ENCODE results near the gene ZNF567.
A peak's percentile ranks its signal among the peaks of the same experiment; 100 is the strongest.
"Not testable (repeated sequence)": the region's sequence is repeated elsewhere in the genome, so short reads cannot be mapped to it uniquely, and the experiment has no call there.

ZNF567 gene

GRCh38 chr19:36687214-36688056 is at the start of gene ZNF567:
Gene ZNF567 (plus strand): TSS chr19:36687612. CDS start chr19:36694868, 7,256 bp downstream.
- DNase-seq, result peak; percentile 97

DNA sequence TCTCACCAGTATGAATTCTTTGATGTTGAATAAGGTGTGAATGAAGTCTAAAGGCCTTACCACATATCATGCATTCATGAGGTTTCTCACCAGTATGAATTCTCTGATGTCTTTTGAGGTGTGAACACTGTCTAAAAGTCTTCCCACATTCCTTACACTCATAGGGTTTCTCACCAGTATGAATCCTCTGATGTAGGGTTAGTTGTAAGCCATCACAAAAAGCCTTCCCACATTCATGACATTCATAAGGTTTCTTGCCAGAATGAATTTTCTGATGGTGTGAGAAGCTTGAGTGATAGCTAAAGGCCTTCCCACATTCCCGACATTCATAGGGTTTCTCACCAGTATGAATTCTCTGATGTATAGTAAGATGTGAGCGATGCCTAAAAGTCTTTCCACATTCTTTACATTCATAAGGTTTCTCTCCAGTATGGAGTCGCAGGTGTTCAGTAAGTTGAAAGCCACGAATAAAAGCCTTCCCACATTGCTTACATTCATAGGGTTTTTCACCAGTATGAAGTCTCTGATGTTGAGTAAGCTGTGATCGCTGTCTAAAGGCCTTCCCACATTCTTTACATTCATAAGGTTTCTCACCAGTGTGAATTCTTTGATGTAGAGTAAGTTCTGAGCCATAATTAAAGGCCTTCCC is 48.4 kb upstream of the ZNF567 start:
- no peak for DNase-seq

DNA sequence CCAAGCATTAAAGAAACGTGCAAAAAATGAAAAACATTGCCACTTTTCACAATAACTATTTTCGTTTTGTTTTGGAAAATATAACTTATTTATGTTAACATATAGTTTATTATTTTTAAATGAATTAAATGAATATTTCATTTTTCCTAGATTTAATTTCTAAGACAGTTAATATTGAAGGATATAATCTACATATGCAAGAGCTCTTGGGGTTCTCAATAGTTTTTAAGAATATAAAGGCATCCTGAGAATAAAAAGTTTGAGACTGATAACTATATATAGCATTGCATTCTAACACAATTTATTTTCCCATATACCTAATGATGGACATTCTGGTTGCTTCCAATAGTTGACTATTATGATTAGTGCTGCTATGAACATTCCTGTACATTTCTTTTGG is 40.7 kb upstream of the ZNF567 start:
- no peak for DNase-seq

DNA sequence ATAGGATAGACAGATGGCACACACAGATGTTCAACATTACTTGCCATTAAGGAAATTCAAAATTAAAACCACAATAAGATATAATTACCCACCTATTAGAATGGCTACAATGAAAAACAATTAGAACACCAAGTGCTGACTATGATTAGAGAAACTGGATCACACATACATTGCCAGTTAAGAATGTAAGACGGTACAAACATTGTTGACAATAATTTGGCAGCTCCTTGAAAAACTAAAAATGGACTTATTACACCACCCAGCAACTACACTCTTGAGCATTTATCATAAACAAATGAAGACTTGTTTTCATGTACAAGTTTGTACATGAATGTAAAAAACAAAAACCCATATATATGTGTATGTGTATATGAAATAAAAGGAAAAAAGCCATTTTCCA is 34.5 kb upstream of the ZNF567 start:
- peak; percentile 13 for DNase-seq

GRCh38 chr19:36665832-36666231 is 21.6 kb upstream of the ZNF567 start:
- no peak for DNase-seq

DNA sequence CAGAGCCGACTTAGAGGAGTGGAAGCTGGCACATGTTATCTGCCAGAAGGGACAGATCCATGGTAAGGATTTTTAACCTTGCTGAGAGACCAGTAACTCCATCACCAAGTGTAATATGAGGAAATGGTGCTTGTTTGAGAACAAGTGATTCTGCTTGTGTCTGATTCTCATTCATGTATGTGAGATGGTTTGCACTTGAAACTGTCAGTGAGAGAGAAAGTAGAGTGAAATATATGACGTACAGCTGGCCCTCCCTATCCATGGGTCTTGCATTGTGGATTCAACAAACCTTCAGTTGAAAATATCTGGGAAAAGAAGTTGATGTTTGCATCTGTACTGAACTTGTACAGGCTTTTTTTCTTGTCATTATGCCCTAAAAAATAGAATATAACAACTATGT is 18.8 kb upstream of the ZNF567 start:
- DNase-seq, result no peak

- DNase-seq, result no peak
These were observed 15.0 kb upstream of the ZNF567 start for GRCh38 chr19:36672368-36672767.

GRCh38 chr19:36674201-36674600 is 13.2 kb upstream of the ZNF567 start:
- DNase-seq, result no peak

DNA sequence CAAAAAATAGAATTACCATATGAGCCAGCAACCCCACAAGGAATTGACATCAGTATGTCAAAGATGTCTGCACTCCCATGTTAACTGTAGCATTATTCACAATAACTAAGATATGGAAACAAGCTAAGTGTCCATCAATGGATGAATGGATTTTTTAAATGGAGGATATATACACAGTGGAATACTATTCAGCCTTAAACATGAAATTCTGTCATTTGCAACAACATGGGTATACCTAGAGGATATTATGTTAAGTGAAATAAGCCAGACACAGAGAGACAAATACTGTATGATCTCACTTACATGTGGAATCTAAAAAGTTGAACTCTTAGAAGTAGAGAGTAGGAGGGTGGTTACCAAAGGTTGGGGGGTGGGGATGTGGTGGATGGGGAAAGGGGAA is 8.0 kb upstream of the ZNF567 start:
- no peak for DNase-seq

- no peak for DNase-seq
These were observed 1.6 kb upstream of the ZNF567 start for GRCh38 chr19:36685835-36686234.

DNA sequence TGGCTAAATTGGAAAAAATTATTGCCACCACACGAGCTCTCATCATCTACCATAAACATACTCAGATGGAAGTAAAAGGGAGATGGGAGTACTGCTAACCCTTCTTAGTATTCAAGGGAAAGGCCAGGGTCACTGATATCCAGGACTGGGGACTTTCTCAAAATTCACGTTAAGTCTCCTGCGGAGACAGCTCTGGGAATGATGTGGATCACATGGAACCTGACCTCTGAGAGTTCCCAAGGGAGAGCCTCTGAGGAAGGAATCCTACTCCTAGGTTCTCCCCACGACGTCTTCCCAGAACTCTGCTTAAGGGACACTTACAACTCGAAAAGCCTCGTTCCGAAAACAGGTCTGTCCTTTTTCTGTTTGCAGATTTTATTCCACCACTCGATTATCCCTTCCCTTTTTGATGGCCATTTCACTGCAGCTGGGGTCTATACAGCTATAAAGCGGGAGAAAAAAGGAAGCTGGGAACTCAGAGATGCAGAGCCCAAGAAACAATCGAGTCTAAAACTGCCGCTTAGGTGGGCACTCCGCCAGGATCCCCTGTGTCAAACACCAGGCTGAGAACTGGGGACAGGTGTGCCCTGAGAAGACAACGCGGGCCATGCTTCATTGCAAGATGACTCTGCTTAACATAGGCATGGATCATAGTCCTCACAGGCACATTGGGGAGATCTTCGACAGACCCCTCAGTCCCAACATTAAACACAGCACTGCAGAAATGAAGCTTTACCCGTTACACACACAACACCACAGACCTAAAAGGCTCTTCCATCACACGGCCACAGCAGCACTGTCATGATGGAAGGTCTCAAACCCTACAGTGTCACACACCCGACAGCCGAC is 823 bp upstream of the ZNF567 start:
- DNase-seq, result peak; percentile 24

GRCh38 chr19:36688058-36688457 is 646 bp downstream of the ZNF567 start:
- no peak for DNase-seq

GRCh38 chr19:36707134-36707533 is 19.7 kb downstream of the ZNF567 start:
- no peak for DNase-seq

GRCh38 chr19:36709423-36709822 is 22.0 kb downstream of the ZNF567 start:
- no peak for DNase-seq

- no peak for DNase-seq
These were observed 32.5 kb downstream of the ZNF567 start for GRCh38 chr19:36719687-36720556.

DNA sequence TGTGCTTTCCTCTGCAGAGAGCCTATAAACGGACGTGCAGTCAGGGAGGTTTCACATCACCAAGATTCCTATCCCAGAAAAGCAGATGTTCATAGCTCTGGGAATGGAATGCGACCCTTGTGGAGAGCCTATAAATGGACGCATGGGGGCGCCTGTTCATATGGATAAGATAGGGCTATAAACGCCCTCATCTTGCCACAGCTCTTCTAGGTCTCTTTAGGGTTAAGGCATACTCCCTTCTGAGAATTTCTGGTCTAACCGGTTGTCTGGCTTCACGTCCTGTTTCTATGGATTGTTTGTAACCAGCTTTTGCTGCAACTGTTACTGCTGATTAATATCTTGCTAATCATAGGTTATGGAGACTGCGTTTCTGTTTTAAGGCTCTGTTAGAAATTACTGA is 48.8 kb downstream of the ZNF567 start:
- not testable (repeated sequence) for DNase-seq

DNA sequence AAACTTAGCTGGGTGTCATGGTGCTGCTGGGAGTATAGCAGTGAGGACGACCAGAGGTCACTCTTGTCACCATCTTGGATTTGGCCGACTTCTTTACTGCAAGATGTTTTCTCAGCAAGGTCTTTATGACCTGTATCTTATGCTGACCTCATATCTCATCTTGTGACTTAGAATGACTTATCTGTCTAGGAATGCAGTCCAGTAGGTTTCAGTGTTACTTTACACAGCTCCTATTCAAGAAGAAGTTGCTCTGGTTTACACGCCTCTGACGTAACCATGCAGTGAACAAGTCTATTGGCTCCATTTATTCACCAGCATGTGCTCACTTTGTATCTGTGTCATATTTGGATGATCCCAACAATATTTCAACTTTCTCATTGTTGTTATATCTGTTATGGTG is 58.5 kb downstream of the ZNF567 start:
- DNase-seq, result no peak

DNA sequence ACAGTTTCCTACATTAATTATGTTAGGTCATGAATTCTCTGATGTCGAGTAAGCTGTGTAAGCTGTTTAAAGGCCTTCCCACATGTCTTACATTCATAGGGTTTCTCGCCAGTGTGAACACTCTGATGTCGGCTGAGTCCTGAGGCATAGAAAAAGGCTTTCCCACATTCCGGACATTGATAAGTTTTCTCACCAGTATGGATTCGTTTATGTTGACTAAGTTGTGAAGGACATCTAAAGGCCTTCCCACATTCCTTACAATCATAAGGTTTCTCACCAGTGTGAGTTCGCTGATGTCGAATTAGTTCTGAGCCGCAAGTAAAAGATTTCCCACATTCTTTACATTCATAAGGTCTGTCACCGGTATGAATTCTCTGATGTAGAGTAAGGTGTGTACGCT is 60.3 kb downstream of the ZNF567 start:
- no peak for DNase-seq

- DNase-seq, result no peak
These were observed 61.2 kb downstream of the ZNF567 start for GRCh38 chr19:36748431-36749275.

GRCh38 chr19:36749613-36750012 is 62.2 kb downstream of the ZNF567 start:
- DNase-seq, result not testable (repeated sequence)

DNA sequence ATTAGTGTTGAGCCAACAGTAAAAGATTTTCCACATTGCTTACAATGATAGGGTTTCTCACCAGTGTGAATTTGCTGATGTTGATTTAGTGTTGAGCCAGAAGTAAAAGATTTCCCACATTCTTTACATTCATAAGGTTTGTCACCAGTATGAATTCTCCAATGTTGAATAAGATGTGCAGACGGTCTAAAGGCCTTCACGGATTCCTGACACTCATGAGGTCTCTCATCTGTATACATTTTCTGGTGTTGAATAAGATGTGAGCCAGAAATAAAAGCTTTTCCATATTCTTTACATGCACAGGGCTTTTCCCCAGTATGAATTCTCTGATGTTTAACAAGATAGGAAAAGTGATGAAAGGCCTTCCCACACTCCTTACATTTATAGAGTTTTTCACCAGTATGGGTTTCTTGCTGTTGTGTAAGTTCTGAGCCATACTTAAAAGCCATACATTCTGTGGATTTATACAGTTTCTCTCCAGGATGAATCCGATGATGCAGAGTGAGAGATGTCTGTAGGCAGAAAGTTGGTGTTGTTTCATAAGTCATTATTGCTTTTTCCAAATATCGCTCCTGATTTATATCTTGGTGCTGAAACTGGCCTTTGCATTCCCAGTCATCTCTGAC is 62.8 kb downstream of the ZNF567 start:
- DNase-seq, result no peak
